Right hindlimb (tissue), 1 donor: ENCODE results near the gene ATE1.

Source experiments
- DNase-seq: peaks from one replicate; pipeline ENCODE4 v3.0.0-alpha.2; 2018

ATE1 gene

GRCh38 chr10:121692626-121693025, 235.2 kb downstream of the ATE1 start:
- no peak for DNase-seq

- DNase-seq: no peak
Measured at GRCh38 chr10:121690970-121691369, 236.9 kb downstream of the ATE1 start.
